ENCODE measurements around the gene THSD4. TPM values are rescaled to one million over a fixed set of nuclear protein-coding genes. Genes with fewer than 3 reads are reported as not detected.

Gene THSD4
- total and polyA plus RNA-seq, 2 experiments from 2014 or later = 5.1 to 25.5 TPM

- no peaks in the 10 kb centered on the region for H3K27me3 ChIP-seq
- no peaks in the 10 kb centered on the region for H3K36me3 ChIP-seq
- H3K4me3 ChIP-seq = no peak overlapping the region
- no peak for TF ChIP-seq CTCF (IDR thresholded peaks at IDR 0.05; ENCODE audit: low read depth, low read length)
- H3K27ac ChIP-seq = no peak overlapping the region
- H3K9me3 ChIP-seq (ENCODE audit: low read depth) = no peaks in the 10 kb centered on the region
- no peak for DNase-seq (ENCODE audit: low read depth in 1 of 2, low spot score in 1 of 2)
- peaks cover 20% of the 10 kb centered on the region for H3K4me1 ChIP-seq (ENCODE audit: low read depth)
Observed at GRCh38 chr15:71735385-71735757, 620.1 kb downstream of the THSD4 start.

- Histone ChIP-seq H3K9me3 (ENCODE audit: low read depth) (no peaks in the 10 kb centered on the region), H3K4me3 (no peak overlapping the region), H3K36me3 (no peaks in the 10 kb centered on the region), H3K4me1 (ENCODE audit: low read depth) (peaks cover 20% of the 10 kb centered on the region), H3K27me3 (no peaks in the 10 kb centered on the region), H3K27ac (no peak overlapping the region)
- DNase-seq (ENCODE audit: low read depth in 1 of 2, low spot score in 1 of 2) = no peak
- no peak for TF ChIP-seq CTCF (IDR thresholded peaks at IDR 0.05; ENCODE audit: low read depth, low read length)
Observed at GRCh38 chr15:71736286-71736947, 621.1 kb downstream of the THSD4 start.

GRCh38 chr15:71737761-71738160 is 622.5 kb downstream of the THSD4 start:
- Histone ChIP-seq H3K27me3 (no peaks in the 10 kb centered on the region), H3K27ac (no peak overlapping the region), H3K4me1 (ENCODE audit: low read depth) (peaks cover 13% of the 10 kb centered on the region), H3K9me3 (ENCODE audit: low read depth) (no peaks in the 10 kb centered on the region), H3K36me3 (no peaks in the 10 kb centered on the region), H3K4me3 (no peak overlapping the region)
- DNase-seq (ENCODE audit: low read depth in 1 of 2, low spot score in 1 of 2) = no peak
- TF ChIP-seq CTCF (IDR thresholded peaks at IDR 0.05; ENCODE audit: low read depth, low read length) = no peak

- no peak for TF ChIP-seq CTCF (IDR thresholded peaks at IDR 0.05; ENCODE audit: low read depth, low read length)
- no peak overlapping the region for H3K4me3 ChIP-seq
- no peaks in the 10 kb centered on the region for H3K36me3 ChIP-seq
- no peak for DNase-seq (ENCODE audit: low read depth in 1 of 2, low spot score in 1 of 2)
- H3K27ac ChIP-seq = no peak overlapping the region
- H3K4me1 ChIP-seq (ENCODE audit: low read depth) = peaks cover 11% of the 10 kb centered on the region
- H3K9me3 ChIP-seq (ENCODE audit: low read depth) = no peaks in the 10 kb centered on the region
- H3K27me3 ChIP-seq = no peaks in the 10 kb centered on the region
Observed at GRCh38 chr15:71739355-71739754, 624.1 kb downstream of the THSD4 start.

- no peak for TF ChIP-seq CTCF (IDR thresholded peaks at IDR 0.05; ENCODE audit: low read depth, low read length)
- H3K27me3 ChIP-seq = no peaks in the 10 kb centered on the region
- no peaks in the 10 kb centered on the region for H3K9me3 ChIP-seq (ENCODE audit: low read depth)
- H3K36me3 ChIP-seq = no peaks in the 10 kb centered on the region
- DNase-seq (ENCODE audit: low read depth in 1 of 2, low spot score in 1 of 2) = no peak
- H3K4me1 ChIP-seq (ENCODE audit: low read depth) = peaks cover 11% of the 10 kb centered on the region
- no peak overlapping the region for H3K27ac ChIP-seq
- H3K4me3 ChIP-seq = no peak overlapping the region
Observed at GRCh38 chr15:71742964-71743363, 627.7 kb downstream of the THSD4 start.

All from cardiac muscle cell (in vitro differentiated cells and primary cell).